ENCODE measurements around the gene BDKRB1.

BDKRB1 gene

DNA sequence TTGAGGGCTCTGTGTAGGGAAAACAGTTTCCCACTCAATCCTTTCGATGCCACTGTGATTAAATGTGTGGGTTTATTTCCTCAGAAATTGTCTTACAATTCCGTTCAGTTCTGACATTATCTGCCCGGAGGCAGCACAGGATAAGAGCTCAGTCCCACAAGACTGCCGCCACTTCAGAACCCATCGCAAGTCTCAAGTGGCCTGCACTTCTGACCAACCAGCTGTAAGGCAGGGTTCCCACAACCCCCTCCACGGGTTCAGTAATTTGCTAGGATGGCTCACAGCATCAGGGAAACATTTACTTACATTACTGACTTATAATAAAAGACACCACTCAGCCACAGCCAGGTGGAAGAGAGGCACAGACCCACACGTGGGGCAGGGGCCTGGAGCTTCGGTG lies 34.2 kb upstream of the BDKRB1 start:
- no peak overlapping the region for H3K4me3 ChIP-seq (ENCODE audit: control insufficient read depth, low read depth, low read length)
- TF ChIP-seq, protein P1, sequence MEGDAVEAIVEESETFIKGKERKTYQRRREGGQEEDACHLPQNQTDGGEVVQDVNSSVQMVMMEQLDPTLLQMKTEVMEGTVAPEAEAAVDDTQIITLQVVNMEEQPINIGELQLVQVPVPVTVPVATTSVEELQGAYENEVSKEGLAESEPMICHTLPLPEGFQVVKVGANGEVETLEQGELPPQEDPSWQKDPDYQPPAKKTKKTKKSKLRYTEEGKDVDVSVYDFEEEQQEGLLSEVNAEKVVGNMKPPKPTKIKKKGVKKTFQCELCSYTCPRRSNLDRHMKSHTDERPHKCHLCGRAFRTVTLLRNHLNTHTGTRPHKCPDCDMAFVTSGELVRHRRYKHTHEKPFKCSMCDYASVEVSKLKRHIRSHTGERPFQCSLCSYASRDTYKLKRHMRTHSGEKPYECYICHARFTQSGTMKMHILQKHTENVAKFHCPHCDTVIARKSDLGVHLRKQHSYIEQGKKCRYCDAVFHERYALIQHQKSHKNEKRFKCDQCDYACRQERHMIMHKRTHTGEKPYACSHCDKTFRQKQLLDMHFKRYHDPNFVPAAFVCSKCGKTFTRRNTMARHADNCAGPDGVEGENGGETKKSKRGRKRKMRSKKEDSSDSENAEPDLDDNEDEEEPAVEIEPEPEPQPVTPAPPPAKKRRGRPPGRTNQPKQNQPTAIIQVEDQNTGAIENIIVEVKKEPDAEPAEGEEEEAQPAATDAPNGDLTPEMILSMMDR (conservative IDR thresholded peaks at IDR 0.05; ENCODE audit: control insufficient read depth, insufficient read depth, low read depth, low read length), result no peak
- DNase-seq (ENCODE audit: low read depth), result no peak

DNA sequence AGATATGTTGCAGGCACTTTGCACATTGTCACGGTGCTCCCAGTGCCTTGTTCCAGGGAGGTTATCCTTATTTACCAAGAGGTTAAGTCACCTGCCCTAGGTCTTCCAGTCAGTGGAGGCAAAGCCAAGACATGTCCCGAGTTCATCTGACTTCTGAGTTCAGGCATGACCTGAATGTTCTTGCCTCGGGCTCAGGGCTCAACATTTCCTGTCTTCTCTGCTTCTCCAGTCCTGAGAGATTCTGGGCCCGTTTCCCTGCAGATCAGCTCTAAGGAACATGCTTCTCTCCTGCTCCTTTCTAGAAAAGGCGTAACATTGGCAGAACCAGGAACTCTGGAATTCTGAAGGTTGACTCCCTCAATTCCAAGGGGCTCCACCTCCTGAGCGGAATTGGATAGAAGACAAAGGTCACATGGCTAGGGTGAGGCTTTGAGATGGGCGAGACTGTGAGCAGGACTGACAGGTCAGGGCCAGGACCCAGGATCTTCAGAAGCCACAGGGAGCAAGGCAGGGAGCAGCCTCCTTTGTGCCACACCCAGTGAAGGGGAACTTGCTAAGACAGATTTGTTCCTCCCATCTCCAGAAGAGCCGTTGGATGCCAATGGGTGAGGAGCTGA lies 31.4 kb upstream of the BDKRB1 start:
- H3K4me3 ChIP-seq (ENCODE audit: control insufficient read depth, low read depth, low read length), result no peak overlapping the region
- TF ChIP-seq, protein P1 (conservative IDR thresholded peaks at IDR 0.05; ENCODE audit: control insufficient read depth, insufficient read depth, low read depth, low read length), result no peak
- DNase-seq (ENCODE audit: low read depth), result no peak

DNA sequence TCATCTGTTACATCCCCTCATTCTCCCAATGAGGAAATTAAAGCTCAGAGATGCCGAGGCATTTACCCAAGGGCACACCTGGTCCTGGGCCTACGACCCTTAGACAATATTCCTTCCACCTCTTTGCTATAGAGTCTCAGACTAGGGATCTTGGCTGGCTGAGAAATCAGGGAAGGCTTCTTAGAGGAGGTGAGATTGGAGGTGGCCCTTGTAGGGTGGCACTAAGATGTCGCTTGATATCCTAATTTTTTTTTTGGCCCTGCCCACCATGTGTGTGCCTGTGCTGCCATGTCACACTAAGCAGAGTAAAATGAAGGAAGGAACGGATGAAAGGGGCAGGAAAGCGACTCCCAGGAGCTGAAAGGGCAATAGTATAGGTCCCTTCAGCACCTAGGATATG lies 30.8 kb upstream of the BDKRB1 start:
- DNase-seq (ENCODE audit: low read depth), result no peak
- no peak overlapping the region for H3K4me3 ChIP-seq (ENCODE audit: control insufficient read depth, low read depth, low read length)
- TF ChIP-seq, protein P1 (conservative IDR thresholded peaks at IDR 0.05; ENCODE audit: control insufficient read depth, insufficient read depth, low read depth, low read length), result no peak

DNA sequence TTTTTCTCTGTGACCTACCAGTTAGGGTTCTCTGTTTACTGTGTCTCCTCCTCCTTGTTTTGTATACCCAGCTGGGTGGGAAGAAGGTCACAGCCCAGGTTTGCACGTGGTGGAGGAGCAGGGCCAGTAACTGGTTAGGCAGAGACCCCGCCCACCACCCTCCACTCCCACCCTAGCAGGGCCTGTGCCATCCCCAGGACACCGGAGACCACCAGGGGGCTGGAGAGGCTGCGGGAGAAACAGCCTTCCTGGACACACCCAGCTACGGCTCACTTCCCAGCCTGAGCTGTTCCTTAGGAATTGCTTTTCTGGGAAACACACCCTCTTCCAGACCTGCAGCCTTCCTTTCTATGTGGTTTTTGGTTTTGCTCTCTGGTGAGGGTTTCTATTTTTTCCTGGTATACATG lies 30.3 kb upstream of the BDKRB1 start:
- TF ChIP-seq, protein P1 (conservative IDR thresholded peaks at IDR 0.05; ENCODE audit: control insufficient read depth, insufficient read depth, low read depth, low read length), result peak; percentile 35
- peak; percentile 63 for DNase-seq (ENCODE audit: low read depth)

DNA sequence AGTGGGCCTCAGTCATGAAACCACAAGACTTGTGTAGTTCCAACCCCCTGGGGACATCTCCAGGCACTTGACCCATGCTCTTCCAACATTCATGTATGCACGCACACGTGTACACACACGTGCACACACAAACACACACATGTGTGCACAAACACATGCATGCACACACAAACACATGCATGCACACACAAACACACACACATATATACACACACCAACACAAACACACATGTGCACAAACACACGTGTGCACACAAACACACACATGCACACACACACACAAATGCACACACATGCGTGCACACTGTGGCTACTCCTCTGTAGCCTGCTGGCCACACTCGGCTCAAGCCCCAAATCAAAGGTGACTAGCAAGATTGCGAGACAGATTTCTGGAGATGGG lies 28.6 kb upstream of the BDKRB1 start:
- no peak for DNase-seq (ENCODE audit: low read depth)
- TF ChIP-seq, protein P1 (conservative IDR thresholded peaks at IDR 0.05; ENCODE audit: control insufficient read depth, insufficient read depth, low read depth, low read length), result no peak
- no peak overlapping the region for H3K4me3 ChIP-seq (ENCODE audit: control insufficient read depth, low read depth, low read length)

More for the DNA sequence above, 30.3 kb upstream of the BDKRB1 start:
- no peak overlapping the region for H3K4me3 ChIP-seq (ENCODE audit: control insufficient read depth, low read depth, low read length)

DNA sequence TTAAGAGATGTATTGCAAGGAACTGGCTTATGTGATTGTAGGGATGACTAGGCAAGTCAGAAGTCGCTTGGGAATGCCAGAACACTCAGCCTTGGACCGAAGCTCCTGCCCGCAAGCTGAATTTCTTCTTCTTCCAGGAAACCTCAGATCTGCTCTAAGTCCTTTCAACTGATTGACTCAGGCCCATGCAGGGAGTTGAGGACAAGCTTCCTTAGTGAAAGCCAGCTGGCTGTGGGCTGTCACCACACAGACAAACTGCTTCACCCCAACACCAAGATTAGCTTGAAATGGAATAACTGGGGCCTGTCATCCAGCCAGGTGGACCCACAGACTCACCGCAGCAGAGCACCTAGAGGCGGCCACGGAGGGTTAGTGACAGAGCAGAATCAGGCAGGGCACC lies 26.7 kb upstream of the BDKRB1 start:
- TF ChIP-seq, protein P1 (conservative IDR thresholded peaks at IDR 0.05; ENCODE audit: control insufficient read depth, insufficient read depth, low read depth, low read length), result no peak
- no peak overlapping the region for H3K4me3 ChIP-seq (ENCODE audit: control insufficient read depth, low read depth, low read length)
- peak; percentile 44 for DNase-seq (ENCODE audit: low read depth)

DNA sequence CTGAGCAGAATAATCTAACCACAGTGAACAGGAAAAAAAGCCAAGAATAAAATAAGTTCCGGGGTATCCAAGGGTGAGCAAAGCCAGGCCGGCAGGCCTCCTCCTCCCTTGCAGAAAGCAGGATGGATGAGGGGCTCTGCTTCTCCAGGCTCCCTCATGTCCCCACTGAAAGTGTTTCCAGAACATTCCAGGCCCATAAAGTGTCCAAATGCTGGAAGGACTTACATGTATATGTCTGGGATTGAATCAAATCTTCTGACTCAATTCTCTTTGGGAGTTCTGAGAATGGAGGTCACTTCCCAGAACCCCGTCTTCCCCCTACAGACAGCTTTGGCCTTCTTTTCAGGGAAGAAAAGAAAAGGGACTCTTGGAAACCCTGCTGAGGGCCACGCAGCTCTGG lies 25.0 kb upstream of the BDKRB1 start:
- TF ChIP-seq, protein P1 (conservative IDR thresholded peaks at IDR 0.05; ENCODE audit: control insufficient read depth, insufficient read depth, low read depth, low read length), result no peak
- H3K4me3 ChIP-seq (ENCODE audit: control insufficient read depth, low read depth, low read length), result no peak overlapping the region
- no peak for DNase-seq (ENCODE audit: low read depth)
